Gastroesophageal sphincter (tissue), 3 donors: Measurements from ENCODE around the gene CCDC85C.

Source experiments
- EP300 ChIP-seq: sonication (generic); formaldehyde crosslinking; IDR thresholded peaks from one replicate; pipeline ENCODE4 v1.6.1; 2017; ENCODE audit warnings: antibody characterized with exemption, mild to moderate bottlenecking
- POLR2A ChIP-seq, 2 donors: fragments of 450-650 bp; IDR thresholded peaks; one replicate each; pipeline ENCODE4 v1.6.1; 2017; ENCODE audit warnings: antibody characterized with exemption in 2 of 2, mild to moderate bottlenecking in 2 of 2, moderate library complexity in 1 of 2
- POLR2AphosphoS5 ChIP-seq: sonication (generic); formaldehyde crosslinking; IDR thresholded peaks from one replicate; pipeline ENCODE4 v1.6.1; 2017; ENCODE audit warnings: antibody characterized with exemption
- TF ChIP-seq, protein P1 (sequence below), 4 experiments: fragments of 200-600 bp in 2 of 4; fragments of 450-650 bp in 2 of 4; sonication (generic) in 1 of 4; IDR thresholded peaks; one replicate each; pipeline ENCODE4 v1.5.1; 2017 to 2019; ENCODE audit warnings: antibody characterized with exemption in 4 of 4, mild to moderate bottlenecking in 2 of 4, moderate library complexity in 2 of 4

DNA sequence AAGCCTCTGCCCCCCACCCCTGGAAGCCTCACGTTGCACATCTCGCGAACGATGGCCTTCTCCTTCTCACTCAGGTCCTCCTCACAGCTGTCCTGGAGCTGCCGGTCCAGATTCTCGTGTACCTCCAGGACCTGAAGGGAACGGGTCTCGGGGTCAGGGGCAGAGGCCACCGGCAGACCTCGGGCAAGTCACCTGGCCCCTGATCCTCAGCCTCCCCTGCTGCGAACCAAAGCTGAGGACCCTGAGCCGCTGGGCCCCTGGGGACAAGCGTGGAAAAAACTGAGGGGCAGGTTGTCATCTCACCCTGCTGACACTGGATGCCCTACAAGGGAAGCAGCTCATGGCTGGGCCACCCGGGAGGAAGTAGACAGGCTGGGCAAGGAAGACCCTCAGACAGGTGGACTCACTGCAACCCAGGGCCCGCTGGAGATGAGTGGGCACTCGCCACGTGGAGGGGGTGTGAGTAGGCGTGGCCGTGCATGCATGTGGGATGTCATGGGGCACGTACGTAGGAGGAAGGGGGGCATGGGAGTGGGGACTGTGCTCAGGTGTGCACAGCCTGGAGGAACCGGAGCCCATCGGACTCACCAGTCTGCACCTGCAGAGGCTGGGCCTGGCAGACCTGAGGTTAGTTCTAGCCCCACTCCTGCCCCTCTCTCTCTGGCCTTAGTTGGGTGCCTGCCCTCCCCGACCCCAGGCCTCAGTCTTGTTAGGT is 87.7 kb downstream of the CCDC85C start:
- TF ChIP-seq POLR2AphosphoS5: no peak
- TF ChIP-seq, protein P1, sequence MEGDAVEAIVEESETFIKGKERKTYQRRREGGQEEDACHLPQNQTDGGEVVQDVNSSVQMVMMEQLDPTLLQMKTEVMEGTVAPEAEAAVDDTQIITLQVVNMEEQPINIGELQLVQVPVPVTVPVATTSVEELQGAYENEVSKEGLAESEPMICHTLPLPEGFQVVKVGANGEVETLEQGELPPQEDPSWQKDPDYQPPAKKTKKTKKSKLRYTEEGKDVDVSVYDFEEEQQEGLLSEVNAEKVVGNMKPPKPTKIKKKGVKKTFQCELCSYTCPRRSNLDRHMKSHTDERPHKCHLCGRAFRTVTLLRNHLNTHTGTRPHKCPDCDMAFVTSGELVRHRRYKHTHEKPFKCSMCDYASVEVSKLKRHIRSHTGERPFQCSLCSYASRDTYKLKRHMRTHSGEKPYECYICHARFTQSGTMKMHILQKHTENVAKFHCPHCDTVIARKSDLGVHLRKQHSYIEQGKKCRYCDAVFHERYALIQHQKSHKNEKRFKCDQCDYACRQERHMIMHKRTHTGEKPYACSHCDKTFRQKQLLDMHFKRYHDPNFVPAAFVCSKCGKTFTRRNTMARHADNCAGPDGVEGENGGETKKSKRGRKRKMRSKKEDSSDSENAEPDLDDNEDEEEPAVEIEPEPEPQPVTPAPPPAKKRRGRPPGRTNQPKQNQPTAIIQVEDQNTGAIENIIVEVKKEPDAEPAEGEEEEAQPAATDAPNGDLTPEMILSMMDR (IDR thresholded peaks at IDR 0.05): no peak
- no peak for TF ChIP-seq EP300
- no peak for TF ChIP-seq POLR2A (IDR thresholded peaks at IDR 0.05)
